Measurements from ENCODE around the gene CREB3L4.

Gene CREB3L4

DNA sequence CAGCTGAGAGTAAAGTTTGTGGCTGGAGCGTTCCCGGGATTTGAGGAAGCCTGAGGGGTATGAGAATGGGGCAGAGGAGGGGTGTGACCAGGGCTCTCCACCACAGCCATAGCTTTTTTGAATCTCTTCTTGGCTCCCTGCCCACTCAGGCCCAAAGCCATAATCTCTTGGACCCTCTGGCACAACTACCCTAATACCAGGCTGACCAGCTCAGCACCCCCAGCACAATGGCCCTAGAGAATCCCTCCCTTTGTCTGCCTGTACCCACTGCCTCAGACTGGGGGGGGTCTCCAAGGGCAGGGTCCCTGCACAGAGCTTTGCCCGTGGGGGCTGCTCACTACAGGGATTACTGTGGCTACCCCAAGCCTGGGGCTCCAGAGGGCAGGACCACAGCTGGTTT, 28.7 kb upstream of the CREB3L4 start:
- no peak for DNase-seq (ENCODE audit: low read depth, low spot score)
- in situ Hi-C loops (cut with HindIII; ENCODE audit: low sequenced_read_pairs), result no loop called here
- TF ChIP-seq, protein P1, sequence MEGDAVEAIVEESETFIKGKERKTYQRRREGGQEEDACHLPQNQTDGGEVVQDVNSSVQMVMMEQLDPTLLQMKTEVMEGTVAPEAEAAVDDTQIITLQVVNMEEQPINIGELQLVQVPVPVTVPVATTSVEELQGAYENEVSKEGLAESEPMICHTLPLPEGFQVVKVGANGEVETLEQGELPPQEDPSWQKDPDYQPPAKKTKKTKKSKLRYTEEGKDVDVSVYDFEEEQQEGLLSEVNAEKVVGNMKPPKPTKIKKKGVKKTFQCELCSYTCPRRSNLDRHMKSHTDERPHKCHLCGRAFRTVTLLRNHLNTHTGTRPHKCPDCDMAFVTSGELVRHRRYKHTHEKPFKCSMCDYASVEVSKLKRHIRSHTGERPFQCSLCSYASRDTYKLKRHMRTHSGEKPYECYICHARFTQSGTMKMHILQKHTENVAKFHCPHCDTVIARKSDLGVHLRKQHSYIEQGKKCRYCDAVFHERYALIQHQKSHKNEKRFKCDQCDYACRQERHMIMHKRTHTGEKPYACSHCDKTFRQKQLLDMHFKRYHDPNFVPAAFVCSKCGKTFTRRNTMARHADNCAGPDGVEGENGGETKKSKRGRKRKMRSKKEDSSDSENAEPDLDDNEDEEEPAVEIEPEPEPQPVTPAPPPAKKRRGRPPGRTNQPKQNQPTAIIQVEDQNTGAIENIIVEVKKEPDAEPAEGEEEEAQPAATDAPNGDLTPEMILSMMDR (IDR thresholded peaks at IDR 0.05; ENCODE audit: low read depth, low read length), result no peak
- H3K4me3 ChIP-seq (ENCODE audit: low read depth, low read length), result no peak overlapping the region

DNA sequence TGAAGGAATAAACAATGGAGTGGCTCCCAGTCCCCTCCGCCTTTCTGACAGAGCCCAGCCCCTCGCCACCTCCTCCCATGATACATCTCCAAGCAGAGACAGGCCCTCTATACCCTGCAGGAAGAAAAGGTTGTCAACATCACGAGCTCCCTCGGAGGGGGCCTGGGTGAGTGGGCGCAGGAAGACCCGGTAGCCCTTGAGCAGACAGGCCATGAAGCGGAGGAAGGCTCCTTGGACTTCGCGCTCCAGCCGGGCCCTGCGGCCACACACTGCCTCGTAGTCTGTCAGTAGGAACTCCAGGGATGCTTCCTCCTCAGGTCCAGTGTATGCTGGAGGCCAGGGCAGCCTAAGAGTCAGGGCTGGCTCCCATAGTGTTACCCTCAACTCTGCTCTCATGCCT, 28.2 kb upstream of the CREB3L4 start:
- in situ Hi-C loops (cut with HindIII; ENCODE audit: low sequenced_read_pairs), result no loop called here
- no peak overlapping the region for H3K4me3 ChIP-seq (ENCODE audit: low read depth, low read length)
- TF ChIP-seq, protein P1 (IDR thresholded peaks at IDR 0.05; ENCODE audit: low read depth, low read length), result no peak
- no peak for DNase-seq (ENCODE audit: low read depth, low spot score)

DNA sequence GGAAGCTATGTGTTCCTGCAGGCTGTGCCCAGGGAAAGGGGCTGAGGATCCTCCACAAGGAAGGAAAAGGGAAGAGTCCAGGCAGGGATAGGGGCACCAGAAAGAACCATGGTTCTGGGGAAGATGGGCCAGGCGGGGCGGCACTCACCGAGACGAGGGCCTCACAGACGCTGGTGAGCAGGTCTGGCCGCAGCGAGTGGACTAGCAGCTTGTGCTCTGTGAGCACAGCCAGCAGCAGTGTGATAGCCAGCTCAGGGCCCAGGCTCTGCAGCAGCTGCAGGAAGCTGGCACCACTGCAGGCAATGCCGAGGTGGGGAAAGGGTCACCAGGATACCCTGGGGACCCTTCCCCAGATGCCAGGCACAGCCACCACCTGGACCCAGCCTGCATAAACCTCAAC, 26.9 kb upstream of the CREB3L4 start:
- DNase-seq (ENCODE audit: low read depth, low spot score), result no peak
- TF ChIP-seq, protein P1 (IDR thresholded peaks at IDR 0.05; ENCODE audit: low read depth, low read length), result no peak
- in situ Hi-C loops (cut with HindIII; ENCODE audit: low sequenced_read_pairs), result no loop called here
- H3K4me3 ChIP-seq (ENCODE audit: low read depth, low read length), result no peak overlapping the region

DNA sequence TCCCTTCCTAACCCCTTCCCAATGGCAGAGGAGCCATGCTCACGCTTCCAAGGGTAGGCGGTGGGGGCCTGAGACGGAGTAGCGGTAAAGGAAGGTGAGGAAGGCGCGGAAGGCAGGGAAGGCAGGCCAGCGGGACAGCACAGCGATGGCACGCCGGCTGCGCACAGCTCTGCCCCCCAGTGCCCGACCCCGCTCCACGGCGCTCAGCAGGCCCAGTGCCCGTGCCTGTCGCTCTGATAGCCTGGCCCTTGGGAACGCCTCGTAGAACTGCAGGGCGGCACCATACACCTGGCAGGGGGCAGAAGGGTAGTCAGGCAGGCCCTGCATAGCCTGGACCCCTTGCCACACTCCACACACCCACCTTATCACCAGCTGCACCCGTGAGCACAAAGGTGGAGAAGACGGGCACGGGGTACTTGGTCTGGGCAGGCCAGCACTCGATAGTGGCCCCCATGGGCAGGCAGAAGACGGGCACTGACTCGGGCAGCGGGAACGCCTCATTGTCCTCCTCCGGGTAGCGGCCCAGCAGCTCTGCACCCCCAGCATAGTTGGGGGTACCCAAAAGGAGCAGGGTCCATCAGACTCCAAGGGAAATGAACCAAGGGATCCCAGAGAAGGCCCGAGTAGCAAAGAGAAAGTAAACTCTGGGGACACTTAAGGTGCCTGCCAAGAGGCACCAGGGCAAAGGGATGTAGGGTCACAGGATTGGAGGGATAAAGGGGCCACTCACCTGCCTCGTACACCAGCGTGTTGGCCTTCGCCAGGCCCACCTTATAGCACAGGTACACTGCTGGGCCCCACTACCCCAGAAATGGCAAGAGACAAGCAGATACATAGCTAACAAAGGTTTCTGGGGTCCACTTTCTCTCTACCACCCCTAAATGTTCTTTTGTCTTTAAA, 25.6 kb upstream of the CREB3L4 start:
- H3K4me3 ChIP-seq (ENCODE audit: low read depth, low read length), result no peak overlapping the region
- TF ChIP-seq, protein P1 (IDR thresholded peaks at IDR 0.05; ENCODE audit: low read depth, low read length), result no peak
- in situ Hi-C loops (cut with HindIII; ENCODE audit: low sequenced_read_pairs), result no loop called here
- DNase-seq (ENCODE audit: low read depth, low spot score), result no peak

DNA sequence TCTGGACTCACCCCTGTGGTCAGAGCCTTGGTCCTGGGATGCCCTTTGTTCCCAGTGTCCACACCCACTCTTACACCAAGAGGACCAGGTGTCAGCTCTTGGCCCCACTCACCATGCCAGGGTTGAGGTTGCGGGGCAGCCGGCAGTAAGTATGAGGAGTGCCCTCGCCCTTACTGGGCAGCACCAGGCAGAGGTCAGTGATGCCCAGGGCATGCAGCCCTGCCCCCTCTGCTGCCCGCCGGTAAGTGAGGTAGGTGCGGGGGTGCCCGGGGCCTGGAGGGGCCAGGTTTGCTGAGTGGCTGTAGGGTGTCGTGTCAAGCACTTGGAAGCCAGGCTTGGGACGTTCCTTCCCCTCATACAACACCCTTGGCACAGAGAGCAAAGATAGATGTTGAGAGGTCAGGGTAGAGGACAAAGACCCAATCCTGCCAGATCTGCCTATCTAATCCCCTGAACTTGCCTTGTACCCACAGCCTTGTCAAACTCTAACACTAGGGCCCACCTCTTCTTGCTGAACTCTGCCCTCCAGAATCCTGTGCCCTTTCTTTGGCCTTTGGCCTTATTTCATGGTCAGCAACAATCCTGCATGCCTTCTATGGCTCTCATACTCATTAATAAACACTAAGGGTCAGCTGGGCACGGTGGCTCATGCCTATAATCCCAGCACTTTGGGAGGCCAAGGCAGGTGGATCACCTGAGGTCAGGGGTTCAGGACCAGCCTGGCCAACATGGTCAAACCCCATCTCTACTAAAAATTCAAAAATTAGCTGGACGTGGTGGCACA, 24.7 kb upstream of the CREB3L4 start:
- no peak for DNase-seq (ENCODE audit: low read depth, low spot score)
- no peak overlapping the region for H3K4me3 ChIP-seq (ENCODE audit: low read depth, low read length)
- in situ Hi-C loops (cut with HindIII; ENCODE audit: low sequenced_read_pairs), result no loop called here
- TF ChIP-seq, protein P1 (IDR thresholded peaks at IDR 0.05; ENCODE audit: low read depth, low read length), result no peak

DNA sequence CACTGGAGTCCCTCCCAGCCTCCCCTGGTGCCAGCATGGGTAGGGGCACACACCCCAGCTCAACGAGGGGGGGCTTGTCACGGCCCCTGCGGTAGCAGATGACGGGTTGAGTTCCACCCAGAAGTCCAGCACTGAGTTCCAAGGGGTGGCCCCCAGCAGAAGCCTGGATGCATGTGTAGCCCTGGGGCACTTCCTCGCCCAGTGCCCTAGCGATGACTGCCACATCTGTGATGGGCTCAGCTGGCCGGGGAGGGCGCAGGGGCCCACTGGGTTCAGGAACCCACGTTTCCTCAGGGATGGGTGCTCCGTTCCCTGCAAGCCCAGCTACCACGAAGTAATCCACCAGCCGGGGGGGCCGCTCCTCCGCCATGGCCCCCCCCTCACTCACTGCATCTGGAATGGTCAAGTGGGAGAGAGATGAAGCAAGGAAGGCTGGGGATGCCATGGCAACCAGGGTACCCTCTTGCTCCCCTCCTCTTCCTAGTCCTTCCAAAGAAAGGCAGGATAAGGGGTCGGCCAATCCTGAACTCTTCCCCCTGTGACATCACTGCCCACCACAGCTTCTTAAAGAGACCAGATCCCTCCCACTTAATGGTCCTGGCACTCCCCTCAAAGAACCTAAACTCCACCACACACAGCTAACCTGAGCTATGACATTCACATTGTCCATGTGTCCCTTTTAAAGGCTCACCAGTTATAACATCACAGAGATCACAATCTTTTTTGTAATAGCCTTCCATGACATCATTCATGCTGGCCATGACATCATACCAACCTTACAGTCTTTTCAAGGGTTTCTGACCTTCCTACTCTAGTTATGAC, 23.5 kb upstream of the CREB3L4 start:
- in situ Hi-C loops (cut with HindIII; ENCODE audit: low sequenced_read_pairs), result no loop called here
- TF ChIP-seq, protein P1 (IDR thresholded peaks at IDR 0.05; ENCODE audit: low read depth, low read length), result no peak
- H3K4me3 ChIP-seq (ENCODE audit: low read depth, low read length), result no peak overlapping the region
- no peak for DNase-seq (ENCODE audit: low read depth, low spot score)

All from astrocyte of the spinal cord (primary cell).